ENCODE data around the gene SERPINB6. TPM values are rescaled to one million over a fixed set of nuclear protein-coding genes. Genes with fewer than 3 reads are reported as not detected.
A peak's percentile ranks its signal among the peaks of the same experiment; 100 is the strongest.

Gene SERPINB6
- polyA plus RNA-seq, 3 donors, result 117 to 208 (median 200) TPM

DNA sequence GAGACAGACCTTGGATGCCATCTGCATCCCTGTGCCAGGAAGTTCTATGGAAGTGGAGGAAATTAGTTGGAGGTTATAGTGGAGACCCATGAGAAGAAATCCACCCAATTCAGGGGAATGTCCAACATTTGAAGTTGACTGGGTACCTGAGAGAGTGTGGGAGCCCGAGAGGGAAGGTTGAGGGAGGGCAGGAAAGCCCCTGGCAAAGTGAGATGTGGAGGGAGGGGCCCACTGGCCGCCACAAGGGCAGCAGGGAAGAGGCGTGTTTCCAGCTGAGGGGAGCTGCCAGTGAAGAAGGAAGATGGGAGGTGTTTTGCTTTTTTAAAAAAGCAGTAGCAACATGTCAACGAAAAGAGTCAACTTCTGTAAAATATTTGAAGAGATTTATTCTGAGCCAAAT is 52.0 kb downstream of the SERPINB6 start:
- Histone ChIP-seq H3K4me2 (replicated peaks; ENCODE audit: extremely low read depth, low read length, poor library complexity, severe bottlenecking) (peak overlapping the region; percentile 20), H4K20me1 (ENCODE audit: insufficient read depth, low read length) (no peaks in the 10 kb centered on the region), H3K9ac (ENCODE audit: insufficient read depth, low read length, poor library complexity, severe bottlenecking) (no peak overlapping the region), H3K4me1 (ENCODE audit: control insufficient read depth in 1 of 2, insufficient read depth in 2 of 2, low read length in 2 of 2) (peaks cover 14 to 16% of the 10 kb centered on the region in 2 donors), H3K27me3 (ENCODE audit: control insufficient read depth in 2 of 2, insufficient read depth in 2 of 2, low read length in 2 of 2) (no peaks in the 10 kb centered on the region), H3K9me3 (replicated peaks in 1 of 2; ENCODE audit: control insufficient read depth in 1 of 2, insufficient read depth in 1 of 2, low read length in 2 of 2) (no peaks in the 10 kb centered on the region), H3K36me3 (replicated peaks in 1 of 2; ENCODE audit: control insufficient read depth in 1 of 2, insufficient read depth in 2 of 2, low read length in 2 of 2) (no peaks in the 10 kb centered on the region), H3K27ac (ENCODE audit: low read depth in 1 of 2, low read length in 2 of 2) (no peak overlapping the region), H3K4me3 (replicated peaks in 1 of 3; ENCODE audit: low read depth in 2 of 3, low read length in 3 of 3) (peak overlapping the region in 1 of 3 experiments; percentile 46), H2AFZ (ENCODE audit: insufficient read depth, low read depth, low read length, poor library complexity, severe bottlenecking) (peak overlapping the region; percentile 25), H3K79me2 (ENCODE audit: insufficient read depth, low read length) (no peaks in the 10 kb centered on the region)
- peak overlapping the region in 5 of 7 donors; percentile 55 to 87 (median 70) for H3K27ac Mint-ChIP-seq
- intact Hi-C loops (cut with micrococcal nuclease), result no loop called here
- no peak for DNase-seq
- H3K36me3 Mint-ChIP-seq, result peaks cover 0 to 4% of the 10 kb centered on the region in 2 donors
- peaks cover 0 to 5% (median 2%) of the 10 kb centered on the region in 7 donors for H3K9me3 Mint-ChIP-seq
- H3K27me3 Mint-ChIP-seq (ENCODE audit: low read depth in 3 of 3), result peaks cover 0 to 6% (median 5%) of the 10 kb centered on the region in 3 donors
- 71% methylated on average over 4 of the region's 4 CpGs for WGBS (ENCODE audit: insufficient coverage)
- TF ChIP-seq, protein P1, sequence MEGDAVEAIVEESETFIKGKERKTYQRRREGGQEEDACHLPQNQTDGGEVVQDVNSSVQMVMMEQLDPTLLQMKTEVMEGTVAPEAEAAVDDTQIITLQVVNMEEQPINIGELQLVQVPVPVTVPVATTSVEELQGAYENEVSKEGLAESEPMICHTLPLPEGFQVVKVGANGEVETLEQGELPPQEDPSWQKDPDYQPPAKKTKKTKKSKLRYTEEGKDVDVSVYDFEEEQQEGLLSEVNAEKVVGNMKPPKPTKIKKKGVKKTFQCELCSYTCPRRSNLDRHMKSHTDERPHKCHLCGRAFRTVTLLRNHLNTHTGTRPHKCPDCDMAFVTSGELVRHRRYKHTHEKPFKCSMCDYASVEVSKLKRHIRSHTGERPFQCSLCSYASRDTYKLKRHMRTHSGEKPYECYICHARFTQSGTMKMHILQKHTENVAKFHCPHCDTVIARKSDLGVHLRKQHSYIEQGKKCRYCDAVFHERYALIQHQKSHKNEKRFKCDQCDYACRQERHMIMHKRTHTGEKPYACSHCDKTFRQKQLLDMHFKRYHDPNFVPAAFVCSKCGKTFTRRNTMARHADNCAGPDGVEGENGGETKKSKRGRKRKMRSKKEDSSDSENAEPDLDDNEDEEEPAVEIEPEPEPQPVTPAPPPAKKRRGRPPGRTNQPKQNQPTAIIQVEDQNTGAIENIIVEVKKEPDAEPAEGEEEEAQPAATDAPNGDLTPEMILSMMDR (IDR thresholded peaks at IDR 0.05), result no peak
- peak overlapping the region; percentile 56 to 67 for H3K4me3 Mint-ChIP-seq
- peaks cover 18% of the 10 kb centered on the region for H3K4me1 Mint-ChIP-seq

DNA sequence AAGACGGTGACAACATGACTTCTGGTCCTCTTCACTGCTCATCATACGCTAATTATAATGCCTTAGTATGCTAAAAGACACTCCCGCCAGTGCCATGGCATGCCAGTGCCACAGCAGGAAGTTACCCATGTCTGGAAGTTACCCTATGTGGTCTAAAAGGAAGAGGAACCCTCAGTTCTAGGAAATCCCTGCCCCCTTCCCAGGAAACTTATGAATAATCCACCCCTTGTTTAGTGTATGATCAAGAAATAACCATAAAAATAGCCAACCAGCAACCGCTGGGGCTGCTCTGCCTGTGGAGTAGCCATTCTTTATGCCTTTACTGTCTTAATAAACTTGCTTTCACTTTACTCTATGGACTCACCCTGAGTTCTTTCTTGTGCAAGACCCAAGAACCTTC is 52.4 kb downstream of the SERPINB6 start:
- TF ChIP-seq, protein P1 (IDR thresholded peaks at IDR 0.05), result no peak
- peaks cover 19% of the 10 kb centered on the region for H3K4me1 Mint-ChIP-seq
- peaks cover 0 to 6% (median 5%) of the 10 kb centered on the region in 3 donors for H3K27me3 Mint-ChIP-seq (ENCODE audit: low read depth in 3 of 3)
- H3K79me2 ChIP-seq (ENCODE audit: insufficient read depth, low read length), result no peaks in the 10 kb centered on the region
- peak; percentile 57 to 84 (median 74) for DNase-seq
- H3K4me3 ChIP-seq (replicated peaks in 1 of 3; ENCODE audit: low read depth in 2 of 3, low read length in 3 of 3), result peak overlapping the region in 1 of 3 experiments; percentile 46
- no peak overlapping the region for H3K9ac ChIP-seq (ENCODE audit: insufficient read depth, low read length, poor library complexity, severe bottlenecking)
- peak overlapping the region in 5 of 7 donors; percentile 22 to 87 (median 64) for H3K27ac Mint-ChIP-seq
- H4K20me1 ChIP-seq (ENCODE audit: insufficient read depth, low read length), result no peaks in the 10 kb centered on the region
- H3K36me3 Mint-ChIP-seq, result peaks cover 0 to 4% of the 10 kb centered on the region in 2 donors
- peaks cover 0 to 5% (median 2%) of the 10 kb centered on the region in 7 donors for H3K9me3 Mint-ChIP-seq
- WGBS (ENCODE audit: insufficient coverage), result 92% methylated on average over 2 of the region's 4 CpGs
- H3K4me1 ChIP-seq (ENCODE audit: control insufficient read depth in 1 of 2, insufficient read depth in 2 of 2, low read length in 2 of 2), result peaks cover 14 to 16% of the 10 kb centered on the region in 2 donors
- no peaks in the 10 kb centered on the region for H3K27me3 ChIP-seq (ENCODE audit: control insufficient read depth in 2 of 2, insufficient read depth in 2 of 2, low read length in 2 of 2)
- H3K27ac ChIP-seq (ENCODE audit: low read depth in 1 of 2, low read length in 2 of 2), result no peak overlapping the region
- H3K36me3 ChIP-seq (replicated peaks in 1 of 2; ENCODE audit: control insufficient read depth in 1 of 2, insufficient read depth in 2 of 2, low read length in 2 of 2), result no peaks in the 10 kb centered on the region
- intact Hi-C loops (cut with micrococcal nuclease), result no loop called here
- H3K9me3 ChIP-seq (replicated peaks in 1 of 2; ENCODE audit: control insufficient read depth in 1 of 2, insufficient read depth in 1 of 2, low read length in 2 of 2), result no peaks in the 10 kb centered on the region
- H3K4me2 ChIP-seq (replicated peaks; ENCODE audit: extremely low read depth, low read length, poor library complexity, severe bottlenecking), result peak overlapping the region; percentile 20
- peak overlapping the region; percentile 56 to 67 for H3K4me3 Mint-ChIP-seq
- H2AFZ ChIP-seq (ENCODE audit: insufficient read depth, low read depth, low read length, poor library complexity, severe bottlenecking), result peak overlapping the region; percentile 25

Data from CD14-positive monocyte (primary cell).